WTC11 (cell line): Measurements from ENCODE around the gene MAP4K1.

Source experiments
- CTCF ChIP-seq: fragments of 200-600 bp; IDR thresholded peaks from 2 replicates; pipeline ENCODE4 v1.8.0; 2022; ENCODE audit warnings: antibody characterized with exemption
- ELF4 ChIP-seq: sonication (generic); formaldehyde crosslinking; IDR thresholded peaks from 2 replicates; pipeline ENCODE4 v1.8.1; 2022; ENCODE audit warnings: low read depth, mild to moderate bottlenecking, moderate library complexity, missing genetic modification reagents
- ETV6 ChIP-seq: sonication (generic); formaldehyde crosslinking; IDR thresholded peaks from 2 replicates; pipeline ENCODE4 v1.8.1; 2022; ENCODE audit warnings: mild to moderate bottlenecking, missing genetic modification reagents
- NR3C1 ChIP-seq: sonication (generic); formaldehyde crosslinking; conservative IDR thresholded peaks from 2 replicates; pipeline ENCODE4 v1.8.1; 2023; ENCODE audit warnings: low read depth, mild to moderate bottlenecking, missing genetic modification reagents

GRCh38 chr19:38648769-38649304 lies 31.1 kb upstream of the MAP4K1 start:
- no peak for TF ChIP-seq NR3C1 (CRISPR knock-in tag)
- no peak for TF ChIP-seq CTCF
- TF ChIP-seq ELF4 (CRISPR knock-in tag): no peak
- no peak for TF ChIP-seq ETV6 (CRISPR knock-in tag)
